Activated naive CD4-positive, alpha-beta T cell treated with anti-CD3 and anti-CD28 coated beads, Interleukin-2, amount 50 U/mL, for 72 hours (primary cell): ENCODE results near the gene IQCE. TPM values are rescaled to one million over a fixed set of nuclear protein-coding genes. Genes with fewer than 3 reads are reported as not detected.
A peak's percentile ranks its signal among the peaks of the same experiment; 100 is the strongest.

Experiments used
- ATAC-seq, 2 donors: fragments of 150-1000 bp; cut with Tn5 transposase; 2 replicates each; pipeline ENCODE4 v1.10.0; 2021; ENCODE audit warnings: mild to moderate bottlenecking in 2 of 2, moderate library complexity in 2 of 2
- DNase-seq, 2 donors: peaks; one replicate each; pipeline ENCODE4 v3.0.0; 2021 to 2022; ENCODE audit warnings: low spot score in 2 of 2
- H3K27ac Mint-ChIP-seq, 2 donors: one replicate each; pipeline ENCODE4 v1.8.0; 2022; ENCODE audit warnings: mild to moderate bottlenecking in 2 of 2, mixed read lengths in 2 of 2
- H3K36me3 Mint-ChIP-seq, 2 donors: one replicate each; pipeline ENCODE4 v1.8.0; 2022; ENCODE audit warnings: mixed read lengths in 2 of 2
- H3K9me3 Mint-ChIP-seq, 2 donors: one replicate each; pipeline ENCODE4 v1.8.0; 2022; ENCODE audit warnings: mixed read lengths in 2 of 2
- total RNA-seq, 2 donors: library from RNA; stranded (reverse); gene quantifications; one replicate each; pipeline ENCODE4 v1.2.3, GENCODE V29; 2022

IQCE gene
- total RNA-seq, 2 donors from 2014 or later = 7.3 to 9.5 TPM

- no peak for ATAC-seq
- H3K36me3 Mint-ChIP-seq = peaks cover 0 to 6% of the 10 kb centered on the region in 2 donors
- no peak overlapping the region for H3K27ac Mint-ChIP-seq
Observed at GRCh38 chr7:2518737-2519118, 40.1 kb upstream of the IQCE start.

DNA sequence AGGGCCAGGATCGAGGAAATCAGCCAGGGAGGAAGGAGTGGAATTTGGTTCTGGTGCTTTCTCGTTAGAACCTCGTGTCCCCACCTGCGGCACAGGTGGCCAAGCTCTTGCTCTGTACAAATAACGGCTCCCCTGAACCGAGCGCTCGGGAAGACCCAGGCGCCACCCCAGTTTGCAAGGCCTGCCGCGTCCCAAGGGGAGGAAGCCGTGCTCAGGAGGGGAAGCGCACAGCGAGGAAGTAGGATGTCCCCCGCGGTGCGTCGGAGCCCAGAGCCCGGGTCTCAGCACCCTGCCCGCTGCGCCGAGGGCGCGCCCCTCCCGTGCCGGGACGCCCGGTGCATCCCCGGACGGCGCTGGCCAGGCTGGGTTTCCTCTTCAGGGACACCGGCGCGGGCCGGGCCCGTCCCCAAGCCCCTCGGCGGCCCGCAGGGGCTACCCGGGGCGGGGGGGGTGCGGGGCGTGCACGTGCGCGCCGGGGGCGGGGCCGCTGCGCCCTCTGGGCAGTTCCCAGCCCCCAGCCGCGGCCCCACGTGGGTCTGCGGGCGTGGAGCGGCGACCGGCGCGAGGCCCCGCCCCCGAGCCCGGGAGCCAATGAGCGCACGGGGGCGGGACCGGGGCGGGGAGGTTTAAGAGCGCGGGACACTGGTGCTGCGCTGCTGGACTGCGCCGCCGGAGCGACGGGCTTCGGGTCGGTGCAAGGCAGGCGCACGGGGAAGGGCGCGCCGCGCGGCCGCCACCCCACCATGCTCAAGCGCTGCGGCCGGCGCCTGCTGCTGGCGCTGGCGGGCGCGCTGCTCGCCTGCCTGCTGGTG lies 39.5 kb upstream of the IQCE start, which contains the start of gene LFNG:
TSS of gene LFNG (plus strand) at position 656 of the 812 bp plus-strand sequence. CDS start at position 744, 88 bp downstream.
- Mint-ChIP-seq H3K9me3 (no peaks in the 10 kb centered on the region), H3K27ac (peak within 1 kb of the TSS; percentile 36 to 73), H3K36me3 (peaks cover 0 to 6% of the 10 kb centered on the region in 2 donors)
- DNase-seq (peak; percentile 83 to 87), ATAC-seq (peak; percentile 64 to 82)

More at GRCh38 chr7:2518737-2519118, 40.1 kb upstream of the IQCE start:
- H3K9me3 Mint-ChIP-seq = no peaks in the 10 kb centered on the region
- DNase-seq = no peak

DNA sequence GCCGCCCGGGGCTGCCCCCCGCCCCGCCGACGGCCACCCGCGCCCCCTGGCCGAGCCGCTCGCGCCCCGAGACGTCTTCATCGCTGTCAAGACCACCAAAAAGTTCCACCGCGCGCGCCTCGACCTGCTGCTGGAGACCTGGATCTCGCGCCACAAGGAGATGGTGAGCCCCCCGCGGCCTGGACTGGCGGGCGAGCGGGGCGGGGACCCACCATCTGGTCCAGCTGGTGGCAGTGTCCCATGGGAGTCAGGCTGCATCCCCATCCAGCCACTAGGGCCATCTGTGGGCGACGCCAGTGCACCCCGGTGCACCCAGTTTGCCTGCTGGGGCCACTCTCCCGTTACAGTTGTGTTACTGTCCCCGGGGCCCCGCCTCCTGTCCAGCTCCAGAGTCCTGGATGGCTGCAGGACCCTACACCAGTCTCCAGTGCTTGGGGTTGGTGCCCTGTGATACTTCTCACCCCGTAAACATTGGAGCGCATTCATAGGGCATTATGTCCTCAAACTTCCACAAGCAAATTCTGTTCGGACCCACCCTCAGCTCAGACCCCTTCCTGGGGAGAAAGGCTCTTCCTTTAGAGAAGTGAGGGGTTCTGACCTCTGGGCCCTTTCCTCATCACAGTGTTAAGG lies 38.5 kb upstream of the IQCE start:
- ATAC-seq (peak; percentile 3 to 10), DNase-seq (no peak)
- peak overlapping the region; percentile 36 to 73 for H3K27ac Mint-ChIP-seq
- no peaks in the 10 kb centered on the region for H3K9me3 Mint-ChIP-seq
- H3K36me3 Mint-ChIP-seq = peaks cover 0 to 6% of the 10 kb centered on the region in 2 donors

GRCh38 chr7:2520761-2521290 lies 38.0 kb upstream of the IQCE start:
- no peak for DNase-seq
- Mint-ChIP-seq H3K36me3 (peaks cover 0 to 6% of the 10 kb centered on the region in 2 donors), H3K9me3 (no peaks in the 10 kb centered on the region), H3K27ac (peak overlapping the region in 1 of 2 donors; percentile 73)
- ATAC-seq = no peak

DNA sequence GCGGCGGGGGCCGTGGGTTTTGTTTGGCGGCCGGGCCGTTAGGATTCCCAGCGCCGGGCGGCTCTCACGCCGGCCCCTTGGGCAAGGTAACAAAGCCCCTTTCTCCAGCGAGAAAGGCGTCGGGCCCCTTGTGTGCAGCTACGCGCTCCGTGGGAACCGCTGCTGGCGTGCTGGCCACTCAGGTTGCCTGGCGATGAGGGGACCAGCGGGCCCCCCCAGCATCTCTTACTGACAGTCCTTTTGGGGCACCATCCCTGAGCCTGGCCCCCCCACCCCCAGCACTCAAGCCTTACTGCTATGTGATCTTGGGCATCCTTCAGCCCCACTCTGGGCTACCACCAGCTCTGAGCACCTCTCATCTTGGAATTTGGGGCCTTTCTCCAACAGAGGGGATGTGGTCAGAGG lies 37.4 kb upstream of the IQCE start:
- H3K36me3 Mint-ChIP-seq = peaks cover 0 to 6% of the 10 kb centered on the region in 2 donors
- no peak for DNase-seq
- no peaks in the 10 kb centered on the region for H3K9me3 Mint-ChIP-seq
- peak in 1 of 2 donors; percentile 1 for ATAC-seq
- H3K27ac Mint-ChIP-seq = peak overlapping the region; percentile 4 to 72

DNA sequence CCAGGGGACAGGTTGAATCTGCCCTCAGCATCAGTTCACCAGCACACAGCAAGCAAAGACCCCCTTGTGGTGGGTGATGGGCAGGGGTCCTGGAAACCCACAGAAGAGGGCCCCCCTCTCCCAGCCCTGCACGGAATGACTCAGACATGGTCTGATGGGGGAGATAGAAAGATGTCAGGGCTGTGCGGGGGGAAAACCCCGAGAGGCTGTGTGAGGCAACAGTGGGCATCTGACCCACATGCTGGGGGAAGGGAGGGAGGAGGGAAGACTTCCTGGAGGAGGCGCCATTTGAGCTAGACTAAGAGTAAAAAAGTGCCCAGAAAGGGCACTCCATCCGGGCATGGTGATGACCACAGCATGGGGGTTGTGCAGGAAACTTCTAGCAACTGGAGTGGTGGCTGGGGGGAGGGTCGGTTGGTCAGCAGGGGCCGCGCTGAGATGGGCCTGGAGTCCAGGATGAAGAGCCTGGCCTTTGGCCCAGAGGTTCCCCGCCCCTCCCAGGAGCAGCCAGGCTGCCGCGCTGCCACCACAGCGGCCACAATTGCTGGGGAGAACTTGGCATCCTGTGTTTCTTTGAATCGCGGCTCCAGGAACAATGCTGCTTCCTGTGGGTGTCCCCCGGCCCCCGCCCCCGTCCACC lies 36.7 kb upstream of the IQCE start:
- ATAC-seq = peak; percentile 35 to 74
- Mint-ChIP-seq H3K9me3 (no peaks in the 10 kb centered on the region), H3K27ac (peak overlapping the region; percentile 4 to 72), H3K36me3 (peaks cover 0 to 6% of the 10 kb centered on the region in 2 donors)
- DNase-seq = peak; percentile 58 to 85

- H3K27ac Mint-ChIP-seq = peak overlapping the region; percentile 14 to 72
- peak; percentile 1 to 12 for ATAC-seq
- peak in 1 of 2 donors; percentile 53 for DNase-seq
- no peaks in the 10 kb centered on the region for H3K9me3 Mint-ChIP-seq
- peaks cover 0 to 6% of the 10 kb centered on the region in 2 donors for H3K36me3 Mint-ChIP-seq
Observed at GRCh38 chr7:2522780-2523433, 35.9 kb upstream of the IQCE start.

DNA sequence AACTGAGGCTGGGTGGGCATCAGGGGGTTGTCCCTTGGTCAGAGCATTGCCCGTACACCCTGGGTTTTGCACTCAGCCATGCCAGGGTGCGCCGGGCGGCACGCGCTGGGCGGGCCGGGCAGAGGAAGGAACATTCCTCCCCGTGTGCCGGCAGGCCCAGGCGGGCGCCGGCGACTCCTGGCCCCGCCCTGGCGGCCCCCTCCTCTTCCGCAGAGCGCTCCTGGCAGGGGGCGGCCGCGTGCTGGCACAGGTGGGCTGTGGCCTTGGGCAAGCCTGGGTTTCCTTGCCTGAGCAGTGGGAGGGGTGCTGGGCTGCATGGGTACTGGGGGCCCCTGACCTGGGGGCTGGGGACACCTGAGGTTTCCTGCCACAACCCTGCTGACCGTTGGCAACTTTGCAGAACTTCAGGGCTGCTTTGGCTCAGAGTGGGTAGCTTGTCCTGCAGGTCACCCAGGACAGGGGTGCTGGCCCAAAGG lies 35.3 kb upstream of the IQCE start:
- Mint-ChIP-seq H3K36me3 (peaks cover 0 to 6% of the 10 kb centered on the region in 2 donors), H3K27ac (no peak overlapping the region)
- no peak for ATAC-seq

GRCh38 chr7:2523941-2524807 lies 34.6 kb upstream of the IQCE start:
- no peak for ATAC-seq
- Mint-ChIP-seq H3K9me3 (no peaks in the 10 kb centered on the region), H3K36me3 (peaks cover 0 to 6% of the 10 kb centered on the region in 2 donors), H3K27ac (no peak overlapping the region)
- DNase-seq = no peak

More for the DNA sequence above, 35.3 kb upstream of the IQCE start:
- DNase-seq = no peak
- H3K9me3 Mint-ChIP-seq = no peaks in the 10 kb centered on the region

- no peak overlapping the region for H3K27ac Mint-ChIP-seq
- H3K36me3 Mint-ChIP-seq = peaks cover 0 to 6% of the 10 kb centered on the region in 2 donors
- H3K9me3 Mint-ChIP-seq = no peaks in the 10 kb centered on the region
- no peak for ATAC-seq
- no peak for DNase-seq
Observed at GRCh38 chr7:2524808-2525657, 33.7 kb upstream of the IQCE start.

GRCh38 chr7:2525658-2526630 lies 32.8 kb upstream of the IQCE start:
- DNase-seq (no peak), ATAC-seq (no peak)
- Mint-ChIP-seq H3K27ac (no peak overlapping the region), H3K9me3 (no peaks in the 10 kb centered on the region), H3K36me3 (peaks cover 0 to 6% of the 10 kb centered on the region in 2 donors)

DNA sequence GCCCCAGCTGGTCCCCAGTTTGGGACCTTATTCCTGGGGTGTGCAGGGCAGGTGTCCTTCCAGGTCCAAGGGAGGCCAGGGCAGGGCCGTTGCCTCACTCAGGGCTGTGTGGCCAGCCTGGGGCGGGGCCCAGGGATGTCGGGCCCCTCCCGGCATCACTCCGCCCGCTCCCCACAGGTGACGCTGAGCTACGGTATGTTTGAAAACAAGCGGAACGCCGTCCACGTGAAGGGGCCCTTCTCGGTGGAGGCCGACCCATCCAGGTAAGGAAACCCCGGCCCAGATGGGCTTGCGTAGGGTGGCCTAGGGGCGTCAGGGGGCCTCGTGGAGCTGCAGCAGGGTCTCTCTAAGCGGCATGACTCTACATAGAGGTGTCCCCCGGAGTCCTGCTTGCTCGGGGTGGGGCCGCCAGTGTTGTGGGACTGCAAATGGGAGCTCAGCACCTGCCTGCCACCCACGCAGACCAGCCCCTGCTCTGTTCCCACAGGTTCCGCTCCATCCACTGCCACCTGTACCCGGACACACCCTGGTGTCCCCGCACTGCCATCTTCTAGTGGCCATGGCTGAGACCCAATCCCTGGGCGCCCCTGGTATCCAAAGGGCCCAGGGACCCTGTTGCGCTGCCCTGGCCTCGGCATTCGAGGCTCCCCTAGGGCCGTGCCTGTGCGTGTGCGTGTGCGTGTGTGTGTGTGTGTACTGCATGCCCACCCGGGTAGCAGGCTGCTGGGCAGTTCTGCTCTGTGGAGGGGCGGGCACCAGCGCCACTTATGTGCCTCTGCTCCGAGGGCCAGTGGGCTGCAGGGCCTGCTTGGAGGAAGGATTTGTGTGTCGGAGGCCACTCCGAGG lies 31.9 kb upstream of the IQCE start:
- H3K36me3 Mint-ChIP-seq = peaks cover 0 to 6% of the 10 kb centered on the region in 2 donors
- H3K27ac Mint-ChIP-seq = no peak overlapping the region
- H3K9me3 Mint-ChIP-seq = no peaks in the 10 kb centered on the region
- DNase-seq (no peak), ATAC-seq (no peak)
